Natural killer cell (primary cell): Measurements from ENCODE around the gene FGD6. TPM values are rescaled to one million over a fixed set of nuclear protein-coding genes. Genes with fewer than 3 reads are reported as not detected.

ENCODE experiments used
- ATAC-seq, 3 donors: fragments of 150-1000 bp in 2 of 3; fragments of 200-7000 bp in 1 of 3; cut with Tn5 transposase; 1 replicate in 1 of 3; 2 replicates in 2 of 3; pipeline ENCODE4 v1.10.0; 2021; ENCODE audit warnings: mild to moderate bottlenecking in 2 of 3, moderate library complexity in 2 of 3
- DNase-seq, 2 donors: peaks; one replicate each; pipeline versions ENCODE4 v3.0.0 to v3.0.0-alpha.2; 2013 to 2021; ENCODE audit warnings: mixed read lengths in 1 of 2
- H3K27ac ChIP-seq: one replicate; pipeline ENCODE4 v1.5.1; 2013; ENCODE audit warnings: mild to moderate bottlenecking, low read length
- H3K27me3 ChIP-seq: one replicate; pipeline ENCODE4 v1.6.1; 2013; ENCODE audit warnings: low read length; ENCODE audit not compliant: control insufficient read depth, insufficient read depth
- H3K36me3 ChIP-seq: one replicate; pipeline ENCODE4 v1.6.1; 2013; ENCODE audit warnings: low read length; ENCODE audit not compliant: control insufficient read depth, insufficient read depth
- H3K4me1 ChIP-seq: one replicate; pipeline ENCODE4 v1.6.1; 2013; ENCODE audit warnings: low read length; ENCODE audit not compliant: control insufficient read depth, insufficient read depth
- H3K4me3 ChIP-seq: one replicate; pipeline ENCODE4 v1.5.1; 2013; ENCODE audit warnings: low read length
- H3K9me3 ChIP-seq: one replicate; pipeline ENCODE4 v1.6.1; 2013; ENCODE audit warnings: low read length; ENCODE audit not compliant: control insufficient read depth, insufficient read depth
- H3K27ac Mint-ChIP-seq, 2 donors: one replicate each; pipeline ENCODE4 v1.8.0; 2022; ENCODE audit warnings: mild to moderate bottlenecking in 2 of 2, mixed read lengths in 2 of 2, moderate library complexity in 1 of 2
- H3K27me3 Mint-ChIP-seq, 2 donors: one replicate each; pipeline ENCODE4 v1.8.0; 2022; ENCODE audit warnings: low read depth in 2 of 2, mixed read lengths in 2 of 2
- H3K36me3 Mint-ChIP-seq: one replicate; pipeline ENCODE4 v1.8.0; 2022; ENCODE audit warnings: mixed read lengths
- H3K4me1 Mint-ChIP-seq, 2 donors: one replicate each; pipeline ENCODE4 v1.8.0; 2022; ENCODE audit warnings: mixed read lengths in 2 of 2
- H3K4me3 Mint-ChIP-seq: one replicate; pipeline ENCODE4 v1.8.0; 2022; ENCODE audit warnings: mild to moderate bottlenecking, moderate library complexity, mixed read lengths
- H3K9me3 Mint-ChIP-seq, 2 donors: one replicate each; pipeline ENCODE4 v1.8.0; 2022; ENCODE audit warnings: mixed read lengths in 2 of 2
- CTCF ChIP-seq: fragments of 200-600 bp; IDR thresholded peaks from one replicate; pipeline ENCODE4 v1.8.0; 2022; ENCODE audit warnings: antibody characterized with exemption
- WGBS: methylation state at CpG from one replicate; pipeline ENCODE4 v1.1.7; 2013; ENCODE audit warnings: missing lambda C conversion rate; ENCODE audit not compliant: insufficient coverage; 5-methylcytosine and 5-hydroxymethylcytosine counted together
- intact Hi-C: fragments of 100-400 bp; cut with micrococcal nuclease; formaldehyde crosslinking; loops from one replicate; pipeline ENCODE4 v1.14.2; 2022
- total RNA-seq, 4 donors: library from RNA; stranded (reverse); fragments of 120-200 nt in 1 of 4; gene quantifications; one replicate each; pipeline versions ENCODE4 v1.2.3 to v1.2.4, GENCODE V29; 2013 to 2022

Gene FGD6
- total RNA-seq, 3 donors from 2014 or later (not counting 1 experiment from before 2014, with no cell fraction given), result 1.5 to 1.9 (median 1.9) TPM

- ATAC-seq, result no peak
- Histone ChIP-seq H3K27ac (no peak overlapping the region), H3K36me3 (no peaks in the 10 kb centered on the region), H3K27me3 (no peaks in the 10 kb centered on the region), H3K4me1 (no peaks in the 10 kb centered on the region), H3K9me3 (no peaks in the 10 kb centered on the region), H3K4me3 (no peak overlapping the region)
- Mint-ChIP-seq H3K27me3 (no peaks in the 10 kb centered on the region), H3K4me1 (no peaks in the 10 kb centered on the region), H3K4me3 (no peak overlapping the region), H3K36me3 (no peaks in the 10 kb centered on the region), H3K27ac (no peak overlapping the region), H3K9me3 (no peaks in the 10 kb centered on the region)
- TF ChIP-seq CTCF, result no peak
- WGBS, result 80% methylated on average over 3 of the region's 3 CpGs
- DNase-seq, result no peak
- intact Hi-C loops, result no loop called here
Measured at GRCh38 chr12:95158919-95159318, 58.3 kb downstream of the FGD6 start.

GRCh38 chr12:95151821-95152220, 65.4 kb downstream of the FGD6 start:
- H3K4me1 ChIP-seq, result no peaks in the 10 kb centered on the region
- Mint-ChIP-seq H3K27ac (no peak overlapping the region), H3K9me3 (no peaks in the 10 kb centered on the region), H3K27me3 (no peaks in the 10 kb centered on the region), H3K36me3 (no peaks in the 10 kb centered on the region), H3K4me3 (no peak overlapping the region), H3K4me1 (no peaks in the 10 kb centered on the region)
- no peak overlapping the region for H3K27ac ChIP-seq
- H3K9me3 ChIP-seq, result no peaks in the 10 kb centered on the region
- no peak for ATAC-seq
- H3K4me3 ChIP-seq, result no peak overlapping the region
- intact Hi-C loops, result no loop called here
- no peak for DNase-seq
- H3K27me3 ChIP-seq, result no peaks in the 10 kb centered on the region
- WGBS, result 100% methylated on average over 1 of the region's 2 CpGs
- TF ChIP-seq CTCF, result no peak
- H3K36me3 ChIP-seq, result no peaks in the 10 kb centered on the region

GRCh38 chr12:95151406-95151805, 65.9 kb downstream of the FGD6 start:
- Mint-ChIP-seq H3K36me3 (no peaks in the 10 kb centered on the region), H3K9me3 (no peaks in the 10 kb centered on the region), H3K27me3 (no peaks in the 10 kb centered on the region), H3K4me1 (no peaks in the 10 kb centered on the region), H3K27ac (no peak overlapping the region), H3K4me3 (no peak overlapping the region)
- intact Hi-C loops, result no loop called here
- no peak for ATAC-seq
- H3K9me3 ChIP-seq, result no peaks in the 10 kb centered on the region
- 93% methylated on average over 2 of the region's 2 CpGs for WGBS
- no peak overlapping the region for H3K4me3 ChIP-seq
- no peaks in the 10 kb centered on the region for H3K36me3 ChIP-seq
- no peak for DNase-seq
- no peaks in the 10 kb centered on the region for H3K27me3 ChIP-seq
- H3K4me1 ChIP-seq, result no peaks in the 10 kb centered on the region
- TF ChIP-seq CTCF, result no peak
- no peak overlapping the region for H3K27ac ChIP-seq

- Histone ChIP-seq H3K36me3 (no peaks in the 10 kb centered on the region), H3K27me3 (no peaks in the 10 kb centered on the region), H3K9me3 (no peaks in the 10 kb centered on the region), H3K4me1 (no peaks in the 10 kb centered on the region), H3K27ac (no peak overlapping the region), H3K4me3 (no peak overlapping the region)
- no peak for TF ChIP-seq CTCF
- no peaks in the 10 kb centered on the region for H3K27me3 Mint-ChIP-seq
- H3K27ac Mint-ChIP-seq, result no peak overlapping the region
- intact Hi-C loops, result no loop called here
- H3K36me3 Mint-ChIP-seq, result no peaks in the 10 kb centered on the region
- ATAC-seq (no peak), DNase-seq (no peak)
- H3K9me3 Mint-ChIP-seq, result no peaks in the 10 kb centered on the region
- WGBS, result 100% methylated on average over 1 of the region's 1 CpG
- no peaks in the 10 kb centered on the region for H3K4me1 Mint-ChIP-seq
- no peak overlapping the region for H3K4me3 Mint-ChIP-seq
Measured at GRCh38 chr12:95150501-95150900, 66.8 kb downstream of the FGD6 start.
